PC-3 (cell line): ENCODE data around the gene ACTG1.

Experiments used
- EZH2 ChIP-seq: fragments of 300-600 bp; sonication (generic); IDR thresholded peaks from one replicate; pipeline ENCODE4 v1.6.1; 2017; ENCODE audit warnings: antibody characterized with exemption, mild to moderate bottlenecking, low read length; ENCODE audit not compliant: unreplicated experiment
- EZH2phosphoT487 ChIP-seq: fragments of 300-600 bp; sonication (generic); IDR thresholded peaks from 2 replicates; pipeline ENCODE4 v1.6.1; 2018; ENCODE audit warnings: mild to moderate bottlenecking, antibody characterized with exemption, low read length, borderline replicate concordance
- TF ChIP-seq, protein P1 (sequence below): fragments of 300-600 bp; sonication (generic); conservative IDR thresholded peaks from 2 replicates; pipeline ENCODE4 v1.5.1; 2017; ENCODE audit warnings: antibody characterized with exemption, low read depth, mild to moderate bottlenecking, low read length

DNA sequence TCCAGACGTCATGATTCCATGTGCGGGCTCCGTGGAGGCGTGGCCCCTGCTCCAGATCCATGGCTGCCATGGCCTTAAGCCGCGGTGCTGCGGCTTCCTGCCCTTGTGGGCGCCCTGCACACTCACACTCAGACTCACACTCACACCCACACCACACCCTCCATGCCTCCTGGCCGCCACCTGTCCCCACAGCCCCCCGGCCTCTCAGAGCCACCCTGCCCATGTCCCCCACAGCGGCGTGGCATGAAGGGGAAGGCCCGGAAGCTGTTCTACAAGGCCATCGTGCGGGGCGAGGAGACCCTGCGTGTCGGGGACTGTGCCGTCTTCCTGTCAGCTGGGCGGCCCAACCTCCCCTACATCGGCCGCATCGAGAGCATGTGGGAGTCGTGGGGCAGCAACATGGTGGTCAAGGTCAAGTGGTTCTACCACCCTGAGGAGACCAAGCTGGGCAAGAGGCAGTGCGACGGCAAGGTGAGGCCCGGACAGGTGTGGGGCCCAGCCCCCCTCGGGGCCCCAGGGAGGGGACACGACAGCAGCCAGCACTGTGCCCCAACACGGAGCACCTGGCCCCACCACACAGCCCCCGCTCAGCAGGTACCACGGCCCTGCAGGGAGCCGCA lies 50.0 kb downstream of the ACTG1 start:
- no peak for TF ChIP-seq EZH2phosphoT487
- TF ChIP-seq, protein P1, sequence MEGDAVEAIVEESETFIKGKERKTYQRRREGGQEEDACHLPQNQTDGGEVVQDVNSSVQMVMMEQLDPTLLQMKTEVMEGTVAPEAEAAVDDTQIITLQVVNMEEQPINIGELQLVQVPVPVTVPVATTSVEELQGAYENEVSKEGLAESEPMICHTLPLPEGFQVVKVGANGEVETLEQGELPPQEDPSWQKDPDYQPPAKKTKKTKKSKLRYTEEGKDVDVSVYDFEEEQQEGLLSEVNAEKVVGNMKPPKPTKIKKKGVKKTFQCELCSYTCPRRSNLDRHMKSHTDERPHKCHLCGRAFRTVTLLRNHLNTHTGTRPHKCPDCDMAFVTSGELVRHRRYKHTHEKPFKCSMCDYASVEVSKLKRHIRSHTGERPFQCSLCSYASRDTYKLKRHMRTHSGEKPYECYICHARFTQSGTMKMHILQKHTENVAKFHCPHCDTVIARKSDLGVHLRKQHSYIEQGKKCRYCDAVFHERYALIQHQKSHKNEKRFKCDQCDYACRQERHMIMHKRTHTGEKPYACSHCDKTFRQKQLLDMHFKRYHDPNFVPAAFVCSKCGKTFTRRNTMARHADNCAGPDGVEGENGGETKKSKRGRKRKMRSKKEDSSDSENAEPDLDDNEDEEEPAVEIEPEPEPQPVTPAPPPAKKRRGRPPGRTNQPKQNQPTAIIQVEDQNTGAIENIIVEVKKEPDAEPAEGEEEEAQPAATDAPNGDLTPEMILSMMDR, result no peak
- TF ChIP-seq EZH2, result no peak
